HEK293T (cell line): ENCODE results near the gene TGM5.
A peak's percentile ranks its signal among the peaks of the same experiment; 100 is the strongest.

Source experiments
- CTCF ChIA-PET: fragments of 350-600 bp; formaldehyde crosslinking; extraction: SDS; loops from one replicate; lab custom pipeline; 2021; ENCODE audit warnings: antibody characterized with exemption, inconsistent platforms; lab: Yijun Ruan, JAX
- POLR2A ChIA-PET: fragments of 350-600 bp; formaldehyde crosslinking; extraction: SDS; loops from one replicate; lab custom pipeline; 2020; ENCODE audit warnings: antibody characterized with exemption, inconsistent platforms; lab: Yijun Ruan, JAX
- DNase-seq: peaks from one replicate; pipeline ENCODE4 v3.0.0; 2012; ENCODE audit warnings: mixed read lengths; ENCODE audit errors: extremely low spot score
- ARNT ChIP-seq: fragments of 450-650 bp; IDR thresholded peaks from 2 replicates; pipeline ENCODE4 v1.6.1; 2017; ENCODE audit warnings: mild to moderate bottlenecking
- BHLHE40 ChIP-seq: fragments of 450-650 bp; IDR thresholded peaks from 2 replicates; pipeline ENCODE4 v1.6.1; 2016; ENCODE audit warnings: mild to moderate bottlenecking, moderate library complexity, borderline replicate concordance
- CTBP1 ChIP-seq: fragments of 450-650 bp; IDR thresholded peaks from 2 replicates; pipeline ENCODE4 v1.6.1; 2016; ENCODE audit warnings: borderline replicate concordance
- ELF4 ChIP-seq: fragments of 450-650 bp; IDR thresholded peaks from 2 replicates; pipeline ENCODE4 v1.6.1; 2017; ENCODE audit warnings: antibody characterized with exemption
- FOXA1 ChIP-seq: fragments of 450-650 bp; IDR thresholded peaks from 2 replicates; pipeline ENCODE4 v1.6.1; 2016; ENCODE audit warnings: mild to moderate bottlenecking
- FOXK2 ChIP-seq: fragments of 450-650 bp; IDR thresholded peaks from 2 replicates; pipeline ENCODE4 v1.6.1; 2016; ENCODE audit warnings: mild to moderate bottlenecking
- FOXM1 ChIP-seq: fragments of 450-650 bp; IDR thresholded peaks from 2 replicates; pipeline ENCODE4 v1.6.1; 2017; ENCODE audit warnings: mild to moderate bottlenecking, borderline replicate concordance
- HDGF ChIP-seq: fragments of 450-650 bp; IDR thresholded peaks from 2 replicates; pipeline ENCODE4 v1.6.1; 2017; ENCODE audit warnings: antibody characterized with exemption, borderline replicate concordance
- L3MBTL2 ChIP-seq: fragments of 450-650 bp; conservative IDR thresholded peaks from 2 replicates; pipeline ENCODE4 v1.6.1; 2016; ENCODE audit warnings: mild to moderate bottlenecking
- LEF1 ChIP-seq: fragments of 450-650 bp; IDR thresholded peaks from 2 replicates; pipeline ENCODE4 v1.6.1; 2017; ENCODE audit warnings: mild to moderate bottlenecking, borderline replicate concordance
- NFRKB ChIP-seq: fragments of 450-650 bp; IDR thresholded peaks from 2 replicates; pipeline ENCODE4 v1.6.1; 2016; ENCODE audit warnings: mild to moderate bottlenecking, moderate library complexity
- PKNOX1 ChIP-seq: fragments of 450-650 bp; IDR thresholded peaks from 2 replicates; pipeline ENCODE4 v1.6.1; 2016
- SP1 ChIP-seq: fragments of 450-650 bp; IDR thresholded peaks from 2 replicates; pipeline ENCODE4 v1.6.1; 2017
- SUZ12 ChIP-seq: fragments of 450-650 bp; IDR thresholded peaks from 2 replicates; pipeline ENCODE4 v1.6.1; 2016; ENCODE audit warnings: mild to moderate bottlenecking
- TARDBP ChIP-seq: fragments of 450-650 bp; IDR thresholded peaks from 2 replicates; pipeline ENCODE4 v1.6.1; 2016
- ZNF384 ChIP-seq: fragments of 450-650 bp; IDR thresholded peaks from 2 replicates; pipeline ENCODE4 v1.6.1; 2016

The TGM5 gene

GRCh38 chr15:43209059-43209824 is 57.5 kb downstream of the TGM5 start:
- TF ChIP-seq FOXM1 (no peak), L3MBTL2 (no peak), ZNF384 (no peak), LEF1 (no peak), ARNT (no peak), ELF4 (no peak), HDGF (no peak), FOXA1 (no peak), FOXK2 (no peak), PKNOX1 (no peak), CTBP1 (no peak), SP1 (no peak), SUZ12 (no peak), TARDBP (no peak)
- POLR2A ChIA-PET = no interaction called here
- DNase-seq = peak; percentile 36
- CTCF ChIA-PET = no interaction called here

GRCh38 chr15:43208052-43209002 is 58.4 kb downstream of the TGM5 start:
- TF ChIP-seq ARNT (no peak), L3MBTL2 (no peak), TARDBP (no peak), NFRKB (no peak), FOXK2 (no peak), SP1 (no peak), FOXA1 (no peak), LEF1 (no peak), PKNOX1 (no peak), SUZ12 (no peak), ELF4 (no peak)
- POLR2A ChIA-PET = no interaction called here
- CTCF ChIA-PET = interaction anchor here (0.7 to 0.8 kb wide), 2 partner anchors 17 to 78 kb away, joined by 3 read pairs; no protein-coding TSS in a partner anchor
- DNase-seq = no peak

DNA sequence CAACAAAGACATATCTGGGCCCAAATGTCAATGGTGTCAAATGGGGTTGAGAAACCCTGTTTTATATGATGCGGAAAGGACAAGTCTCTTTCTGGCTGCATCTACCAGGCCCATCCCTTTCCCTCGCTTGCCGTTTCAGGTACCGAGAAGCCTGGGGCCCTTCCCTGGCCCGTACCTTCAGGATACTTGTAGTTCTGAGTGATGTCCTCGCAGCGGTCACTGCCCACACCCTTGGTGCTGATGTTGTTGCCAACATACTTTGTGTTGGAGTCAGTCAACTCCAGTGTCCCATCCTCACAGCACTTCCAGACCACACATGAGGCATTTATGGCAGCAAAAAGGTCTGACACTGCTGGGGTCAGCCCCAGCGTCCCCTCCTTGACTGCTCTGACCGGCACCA is 59.7 kb downstream of the TGM5 start:
- TF ChIP-seq HDGF (no peak), SP1 (no peak), FOXM1 (no peak), ARNT (no peak), FOXA1 (no peak), LEF1 (no peak), CTBP1 (no peak)
- ChIA-PET CTCF (no interaction called here), POLR2A (no interaction called here)
- no peak for DNase-seq

- no peak for DNase-seq
- CTCF ChIA-PET = no interaction called here
- POLR2A ChIA-PET = no interaction called here
- TF ChIP-seq PKNOX1 (no peak), L3MBTL2 (no peak), BHLHE40 (no peak), SUZ12 (no peak), FOXA1 (no peak), FOXK2 (no peak), ZNF384 (no peak), HDGF (no peak), TARDBP (no peak), ARNT (no peak), LEF1 (no peak), CTBP1 (no peak), ELF4 (no peak), NFRKB (no peak), SP1 (no peak), FOXM1 (no peak)
Observed at GRCh38 chr15:43206054-43206453, 60.7 kb downstream of the TGM5 start.

GRCh38 chr15:43204016-43204901 is 62.5 kb downstream of the TGM5 start:
- POLR2A ChIA-PET = interaction anchor here (0.6 kb wide), 1 partner anchor 620 kb away, joined by 3 read pairs; the partner anchor contains the start of gene MFAP1
- peak; percentile 58 for DNase-seq
- TF ChIP-seq TARDBP (no peak), ZNF384 (no peak), CTBP1 (no peak), L3MBTL2 (no peak), ELF4 (no peak), FOXA1 (no peak), ARNT (no peak), LEF1 (no peak), HDGF (no peak), PKNOX1 (no peak), NFRKB (no peak), FOXK2 (no peak), SP1 (no peak), SUZ12 (no peak), FOXM1 (no peak), BHLHE40 (no peak)
- CTCF ChIA-PET = interaction anchor here (0.6 to 2.0 kb wide), 14 partner anchors 9 to 148 kb away, joined by 3 to 9 read pairs (median 4); no protein-coding TSS in a partner anchor
